CD4-positive, alpha-beta T cell treated with Interleukin-15 for 1 hour (primary cell): ENCODE data around the gene PTMS.
A peak's percentile ranks its signal among the peaks of the same experiment; 100 is the strongest.

Source experiments
- DNase-seq: peaks from one replicate; pipeline ENCODE4 v3.0.0-alpha.2; 2020

The PTMS gene

GRCh38 chr12:6772726-6773589 lies 6.8 kb downstream of the PTMS start:
- no peak for DNase-seq

- no peak for DNase-seq
Measured at GRCh38 chr12:6773590-6774351, 7.6 kb downstream of the PTMS start.

GRCh38 chr12:6774499-6775062 lies 8.4 kb downstream of the PTMS start:
- peak; percentile 62 for DNase-seq

- no peak for DNase-seq
Measured at GRCh38 chr12:6775185-6776174, 9.3 kb downstream of the PTMS start.

GRCh38 chr12:6777386-6777785 lies 11.2 kb downstream of the PTMS start:
- no peak for DNase-seq

- no peak for DNase-seq
Measured at GRCh38 chr12:6778217-6778573, 12.0 kb downstream of the PTMS start.

- peak; percentile 86 for DNase-seq
Measured at GRCh38 chr12:6778574-6779550, 12.7 kb downstream of the PTMS start.

- no peak for DNase-seq
Measured at GRCh38 chr12:6779708-6780432, 13.7 kb downstream of the PTMS start.

GRCh38 chr12:6780573-6780972 lies 14.4 kb downstream of the PTMS start:
- no peak for DNase-seq

GRCh38 chr12:6782119-6782518 lies 16.0 kb downstream of the PTMS start:
- no peak for DNase-seq

GRCh38 chr12:6782850-6783566 lies 16.8 kb downstream of the PTMS start:
- no peak for DNase-seq

GRCh38 chr12:6783828-6784227 lies 17.7 kb downstream of the PTMS start:
- no peak for DNase-seq

GRCh38 chr12:6784296-6784695 lies 18.1 kb downstream of the PTMS start:
- DNase-seq = no peak

GRCh38 chr12:6784761-6785160 lies 18.6 kb downstream of the PTMS start:
- DNase-seq = no peak

GRCh38 chr12:6786416-6787094 lies 20.4 kb downstream of the PTMS start:
- DNase-seq = peak; percentile 38

- no peak for DNase-seq
Measured at GRCh38 chr12:6787309-6787708, 21.1 kb downstream of the PTMS start.

GRCh38 chr12:6788972-6789924 lies 23.1 kb downstream of the PTMS start, which contains the start of gene CD4:
Gene CD4 (plus strand): TSS chr12:6789528. CDS start chr12:6800139, 10,611 bp downstream.
- peak; percentile 77 for DNase-seq
